H1 (cell line): ENCODE data around the gene MAPK9. TPM values are rescaled to one million over a fixed set of nuclear protein-coding genes. Genes with fewer than 3 reads are reported as not detected.

Experiments used
- CTCF ChIA-PET: fragments of 300-600 bp; sonication (Branson Sonifier 250); formaldehyde crosslinking; loops from one replicate; lab custom pipeline; 2021; ENCODE audit not compliant: partially characterized antibody; lab: Charles Lee
- POLR2A ChIA-PET: fragments of 300-600 bp; sonication (Branson Sonifier 250); formaldehyde crosslinking; loops from one replicate; lab custom pipeline; 2021; ENCODE audit warnings: inconsistent platforms; ENCODE audit not compliant: partially characterized antibody; lab: Charles Lee
- DNase-seq, 2 experiments: peaks; one replicate each; pipeline versions ENCODE4 v3.0.0 to v3.0.0-alpha.2; 2010 to 2022; ENCODE audit warnings: low spot score in 2 of 2, low read depth in 1 of 2, mixed read lengths in 1 of 2
- FAIRE-seq: peaks from 2 replicates; lab custom pipeline; 2011; peaks lifted over from hg19 to GRCh38; lab: Jason Lieb, UNC
- H2AFZ ChIP-seq: 2 replicates; pipeline ENCODE4 v1.8.1; 2012; ENCODE audit warnings: low read length, inconsistent platforms
- H2AK5ac ChIP-seq: 2 replicates; pipeline ENCODE4 v1.6.1; 2013; ENCODE audit warnings: low read depth, low read length
- H2BK120ac ChIP-seq: replicated peaks from 2 replicates; pipeline ENCODE3; 2013; ENCODE audit warnings: low read depth, low read length, inconsistent platforms
- H2BK12ac ChIP-seq: 2 replicates; pipeline ENCODE4 v1.6.1; 2013; ENCODE audit warnings: low read depth, low read length
- H2BK15ac ChIP-seq: 2 replicates; pipeline ENCODE4 v1.6.1; 2013; ENCODE audit warnings: low read length
- H2BK20ac ChIP-seq: 2 replicates; pipeline ENCODE4 v1.6.1; 2013; ENCODE audit warnings: low read length
- H2BK5ac ChIP-seq: 2 replicates; pipeline ENCODE4 v1.6.1; 2013; ENCODE audit warnings: low read depth, low read length
- H3K14ac ChIP-seq: 2 replicates; pipeline ENCODE4 v1.6.1; 2013; ENCODE audit warnings: inconsistent platforms; ENCODE audit not compliant: insufficient read length
- H3K18ac ChIP-seq: 2 replicates; pipeline ENCODE4 v1.6.1; 2013; ENCODE audit warnings: low read length; ENCODE audit errors: extremely low read depth
- H3K23ac ChIP-seq: 2 replicates; pipeline ENCODE4 v1.6.1; 2013; ENCODE audit warnings: inconsistent platforms; ENCODE audit not compliant: insufficient read length
- H3K23me2 ChIP-seq: 2 replicates; pipeline ENCODE4 v1.6.1; 2013; ENCODE audit warnings: low read depth, low read length
- H3K27ac ChIP-seq: 2 replicates; pipeline ENCODE4 v1.6.1; 2011; ENCODE audit warnings: low read depth, low read length, inconsistent platforms
- H3K27me3 ChIP-seq, 4 experiments: replicated peaks in 1 of 4; 1 replicate in 1 of 4; 2 replicates in 3 of 4; pipeline versions ENCODE4 v1.6.1 to v1.8.1; 2011 to 2013; ENCODE audit warnings: low read length in 3 of 4, mild to moderate bottlenecking in 3 of 4, inconsistent platforms in 2 of 4, mixed read lengths in 2 of 4, moderate library complexity in 1 of 4; ENCODE audit not compliant: control insufficient read depth in 3 of 4, insufficient read depth in 3 of 4; ENCODE audit errors: extremely low read depth in 1 of 4
- H3K36me3 ChIP-seq, 4 experiments: 2 replicates each; pipeline versions ENCODE4 v1.6.1 to v1.8.1; 2011 to 2013; ENCODE audit warnings: mild to moderate bottlenecking in 4 of 4, low read length in 3 of 4, moderate library complexity in 2 of 4, control low read depth in 1 of 4, inconsistent platforms in 1 of 4; ENCODE audit not compliant: insufficient read depth in 4 of 4, control insufficient read depth in 2 of 4
- H3K4ac ChIP-seq: replicated peaks from 2 replicates; pipeline ENCODE3; 2013; ENCODE audit warnings: low read length, low read depth, mixed read lengths, inconsistent platforms; ENCODE audit not compliant: insufficient read length
- H3K4me1 ChIP-seq, 4 experiments: replicated peaks in 1 of 4; 1 replicate in 1 of 4; 2 replicates in 3 of 4; pipeline versions ENCODE4 v1.6.1 to v1.8.1; 2011 to 2013; ENCODE audit warnings: low read length in 3 of 4, inconsistent platforms in 2 of 4, mixed read lengths in 1 of 4; ENCODE audit not compliant: insufficient read depth in 4 of 4, control insufficient read depth in 3 of 4
- H3K4me2 ChIP-seq, 2 experiments: 2 replicates each; pipeline versions ENCODE4 v1.6.1 to v1.8.1; 2011 to 2013; ENCODE audit warnings: low read depth in 2 of 2, low read length in 2 of 2, control low read depth in 1 of 2, inconsistent platforms in 1 of 2, mild to moderate bottlenecking in 1 of 2; ENCODE audit not compliant: insufficient read depth in 1 of 2
- H3K4me3 ChIP-seq, 4 experiments: fragments of 200-600, 300-600 bp in 1 of 4; sonication (generic), shearing (Covaris generic), sonication (Bioruptor Twin) in 1 of 4; 2 replicates each; pipeline versions ENCODE4 v1.5.1 to v1.8.1; 2011 to 2016; ENCODE audit warnings: low read length in 4 of 4, low read depth in 3 of 4, control low read depth in 2 of 4, inconsistent platforms in 2 of 4, mild to moderate bottlenecking in 2 of 4, mixed read lengths in 1 of 4, moderate library complexity in 1 of 4; ENCODE audit not compliant: insufficient read depth in 2 of 4; ENCODE audit errors: extremely low read depth in 1 of 4
- H3K56ac ChIP-seq: replicated peaks from 2 replicates; pipeline ENCODE3; 2013; ENCODE audit warnings: low read depth, mild to moderate bottlenecking, mixed read lengths, low read length, inconsistent platforms; ENCODE audit not compliant: insufficient read length
- H3K79me1 ChIP-seq: 2 replicates; pipeline ENCODE4 v1.6.1; 2013; ENCODE audit warnings: low read depth, low read length, control low read depth
- H3K79me2 ChIP-seq, 2 experiments: 2 replicates each; pipeline versions ENCODE4 v1.6.1 to v1.8.1; 2012 to 2013; ENCODE audit warnings: low read length in 2 of 2, mild to moderate bottlenecking in 2 of 2, inconsistent platforms in 1 of 2; ENCODE audit not compliant: insufficient read depth in 2 of 2, control insufficient read depth in 1 of 2
- H3K9ac ChIP-seq, 4 experiments: replicated peaks in 1 of 4; 1 replicate in 1 of 4; 2 replicates in 3 of 4; pipeline versions ENCODE4 v1.6.1 to v1.8.1; 2011 to 2013; ENCODE audit warnings: low read depth in 3 of 4, low read length in 3 of 4, control low read depth in 2 of 4, mild to moderate bottlenecking in 2 of 4, moderate library complexity in 2 of 4, inconsistent platforms in 1 of 4; ENCODE audit errors: extremely low read depth in 1 of 4
- H3K9me3 ChIP-seq, 2 experiments: 2 replicates each; pipeline versions ENCODE4 v1.6.1 to v1.8.1; 2012 to 2013; ENCODE audit warnings: mild to moderate bottlenecking in 2 of 2, moderate library complexity in 2 of 2, control low read depth in 1 of 2, inconsistent platforms in 1 of 2, low read depth in 1 of 2, low read length in 1 of 2, mixed read lengths in 1 of 2; ENCODE audit not compliant: insufficient read depth in 2 of 2
- H4K20me1 ChIP-seq, 2 experiments: replicated peaks in 1 of 2; 2 replicates each; pipeline versions ENCODE3 to v1.8.1; 2011 to 2013; ENCODE audit warnings: inconsistent platforms in 2 of 2, low read length in 2 of 2, mild to moderate bottlenecking in 1 of 2; ENCODE audit not compliant: insufficient read depth in 2 of 2, control insufficient read depth in 1 of 2
- H4K5ac ChIP-seq: 2 replicates; pipeline ENCODE4 v1.6.1; 2013; ENCODE audit warnings: low read length, low read depth, mixed read lengths, inconsistent platforms; ENCODE audit not compliant: insufficient read length
- H4K8ac ChIP-seq: 2 replicates; pipeline ENCODE4 v1.8.0; 2013; ENCODE audit warnings: mild to moderate bottlenecking, moderate library complexity, low read length, inconsistent platforms; ENCODE audit not compliant: insufficient read depth; ENCODE audit errors: extremely low read depth
- H4K91ac ChIP-seq: replicated peaks from 2 replicates; pipeline ENCODE3; 2013; ENCODE audit warnings: low read length, mixed read lengths, inconsistent platforms; ENCODE audit not compliant: insufficient read length
- CHD1 ChIP-seq: IDR thresholded peaks from 2 replicates; pipeline ENCODE4 v1.6.1; 2012; ENCODE audit warnings: low read depth, low read length, improper control_type of control experiment
- EGR1 ChIP-seq: IDR thresholded peaks from 2 replicates; pipeline ENCODE4 v1.6.1; 2011; ENCODE audit warnings: low read depth, low read length, borderline replicate concordance
- FOSL1 ChIP-seq: IDR thresholded peaks from 2 replicates; pipeline ENCODE4 v1.6.1; 2011; ENCODE audit warnings: mild to moderate bottlenecking, low read depth, low read length, moderate library complexity; ENCODE audit not compliant: insufficient read depth
- WGBS, 2 experiments: shearing (Covaris generic) in 1 of 2; methylation state at CpG; one replicate each; pipeline versions ENCODE4 v1.1.6 to v1.1.7; 2013 to 2015; ENCODE audit warnings: low lambda C conversion rate in 2 of 2, mixed read lengths in 2 of 2, inconsistent platforms in 1 of 2, low coverage in 1 of 2, missing lambda C conversion rate in 1 of 2; ENCODE audit not compliant: insufficient replicate concordance in 2 of 2, insufficient coverage in 1 of 2, insufficient read length in 1 of 2; ENCODE audit errors: extremely low coverage in 1 of 2, missing lambda C conversion rate in 1 of 2; 5-methylcytosine and 5-hydroxymethylcytosine counted together
- polyA plus RNA-seq, 7 experiments: library from polyadenylated mRNA; depleted of rRNA in 3 of 7; stranded (reverse) in 5 of 7; unstranded in 2 of 7; fragments of >200 nt in 5 of 7; fragments of 200-250 nt in 2 of 7; gene quantifications; 1 replicate in 5 of 7; 2 replicates in 1 of 7; 4 replicates in 1 of 7; pipeline versions ENCODE4 v1.2.1 to v1.2.3, GENCODE V29; 2011 to 2013; ENCODE audit warnings: missing spikeins in 2 of 7, mixed read lengths in 2 of 7
- total RNA-seq: library from RNA; stranded (reverse); fragmentation: NEBNext Ultra II Directional; extraction: Animal tissue kit (Norgen Biotek cat#: 25700); gene quantifications from 2 replicates; pipeline ENCODE4 v1.2.1, GENCODE V29; 2021

MAPK9 gene
- total and polyA plus RNA-seq, 2 of the 8 experiments (the other 6 are each of a cell fraction or from before 2014, with no cell fraction given): 22.3 to 43.7 TPM

DNA sequence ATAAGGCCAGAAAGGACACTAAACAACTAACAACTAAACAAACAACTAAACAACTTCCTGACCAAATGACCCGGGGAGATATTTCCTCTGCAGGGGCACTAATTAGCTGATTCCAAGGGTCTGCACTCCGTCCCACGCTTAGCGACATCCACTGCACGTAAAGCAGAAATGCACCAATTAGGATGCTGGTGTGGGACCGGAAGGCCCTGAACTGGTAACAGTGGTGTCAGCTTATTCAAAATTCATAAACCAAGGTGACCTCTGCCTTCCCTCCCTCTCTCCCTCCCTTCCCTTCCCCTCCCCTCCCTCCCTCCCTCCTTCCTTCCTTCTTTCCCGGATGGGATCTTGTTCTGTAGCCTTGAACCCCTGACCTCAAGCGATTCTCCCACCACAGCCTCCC is 92.5 kb downstream of the MAPK9 start:
- CTCF ChIA-PET: interaction anchor here (1.1 to 8.9 kb wide), 5 partner anchors 11 to 116 kb away, joined by 4 to 61 read pairs (median 7); partner anchors contain the start of gene RASGEF1C
- no peaks in the 10 kb centered on the region for H3K79me1 ChIP-seq
- no peak for TF ChIP-seq EGR1
- TF ChIP-seq FOSL1: no peak
- TF ChIP-seq CHD1: no peak

More for the DNA sequence above, 92.5 kb downstream of the MAPK9 start:
- Histone ChIP-seq H3K23ac (no peak overlapping the region), H3K9ac (no peak overlapping the region), H2BK12ac (no peak overlapping the region), H2BK20ac (no peak overlapping the region), H2AFZ (no peak overlapping the region), H2BK120ac (no peak overlapping the region), H2BK5ac (no peak overlapping the region), H3K14ac (no peak overlapping the region), H3K27ac (no peak overlapping the region), H3K4ac (no peak overlapping the region), H2AK5ac (no peak overlapping the region), H3K4me3 (no peak overlapping the region), H3K36me3 (no peaks in the 10 kb centered on the region), H3K56ac (no peak overlapping the region), H3K79me2 (no peaks in the 10 kb centered on the region), H3K9me3 (no peaks in the 10 kb centered on the region), H2BK15ac (no peak overlapping the region), H4K8ac (no peak overlapping the region), H4K20me1 (no peaks in the 10 kb centered on the region), H4K5ac (no peak overlapping the region), H3K23me2 (no peaks in the 10 kb centered on the region; the same call in 1 of the 2 replicates), H3K4me1 (no peaks in the 10 kb centered on the region), H4K91ac (no peak overlapping the region), H3K4me2 (no peak overlapping the region), H3K27me3 (no peaks in the 10 kb centered on the region), H3K18ac (no peak overlapping the region)
- POLR2A ChIA-PET: interaction anchor here (0.6 kb wide), 1 partner anchor 118 kb away, joined by 3 read pairs; no protein-coding TSS in a partner anchor
- 77% methylated on average over 8 of the region's 8 CpGs; no CpG with 5 or more reads in 1 of the 2 experiments for WGBS, 2 experiments
- no peak for FAIRE-seq
- DNase-seq: no peak
